ENCODE data around the gene TRAPPC3.
"Not testable (repeated sequence)": the region's sequence is repeated elsewhere in the genome, so short reads cannot be mapped to it uniquely, and the experiment has no call there.

TRAPPC3 gene

DNA sequence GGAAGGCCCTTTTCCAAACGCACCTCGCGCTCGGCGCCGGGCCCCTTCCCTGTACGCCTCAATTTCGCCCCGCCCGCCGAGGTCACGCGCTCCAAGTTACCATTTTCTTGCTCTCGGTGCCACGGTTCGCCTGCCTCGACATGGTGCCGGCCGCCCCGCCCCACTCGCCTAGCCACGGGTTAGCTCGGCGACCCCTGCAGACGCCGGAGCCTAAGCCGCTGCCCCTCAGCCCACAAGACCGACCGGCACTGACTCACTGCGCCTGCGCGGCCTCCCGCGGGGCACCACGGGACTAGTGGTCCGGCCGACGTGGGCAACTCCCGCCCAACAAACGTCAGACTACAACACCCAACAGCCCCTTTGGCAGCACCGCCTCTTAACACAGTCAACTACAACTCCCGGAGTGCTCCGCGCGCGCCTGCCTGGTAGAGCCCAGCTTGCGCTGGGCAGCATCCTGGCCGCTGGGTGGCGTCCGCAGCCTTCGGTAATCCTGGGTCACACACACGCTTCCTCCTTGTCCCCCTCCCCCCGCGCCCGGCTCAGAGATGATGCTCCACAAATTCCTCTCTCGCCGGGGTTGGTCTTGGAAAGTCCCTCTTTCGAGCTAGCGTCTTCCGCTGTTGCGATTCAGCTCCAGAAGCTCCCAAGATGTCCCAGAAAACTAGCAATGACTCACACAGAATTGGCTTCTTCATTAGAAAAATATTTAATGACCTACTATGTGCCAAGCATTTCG lies at the start of gene TRAPPC3:
TRAPPC3 (minus strand) TSS at position 250 of the 736 bp plus-strand sequence; CDS start at position 142, 108 bp downstream.
- DNase-seq (ENCODE audit: low read depth in 2 of 2): peak; percentile 99 to 100

DNA sequence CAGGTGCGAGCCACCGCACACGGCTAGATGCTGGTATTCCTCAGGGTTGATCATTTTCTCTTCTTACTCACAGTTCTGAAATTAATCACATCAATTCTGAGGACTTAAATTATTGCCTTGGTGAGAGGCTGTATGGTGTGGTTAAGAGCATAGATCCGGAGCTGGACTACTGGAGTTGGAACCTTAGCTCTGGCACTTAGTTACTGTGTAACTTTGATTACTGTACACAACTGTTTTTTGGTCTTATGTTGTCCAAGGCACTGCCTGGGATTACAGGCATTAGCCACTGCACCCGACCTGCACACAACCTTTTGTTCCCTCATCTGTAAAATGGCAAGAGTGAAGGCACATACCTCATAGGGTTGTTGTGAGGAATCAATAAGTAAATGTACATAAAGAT lies 49.4 kb upstream of the TRAPPC3 start:
- no peak for DNase-seq (ENCODE audit: low read depth in 2 of 2)

DNA sequence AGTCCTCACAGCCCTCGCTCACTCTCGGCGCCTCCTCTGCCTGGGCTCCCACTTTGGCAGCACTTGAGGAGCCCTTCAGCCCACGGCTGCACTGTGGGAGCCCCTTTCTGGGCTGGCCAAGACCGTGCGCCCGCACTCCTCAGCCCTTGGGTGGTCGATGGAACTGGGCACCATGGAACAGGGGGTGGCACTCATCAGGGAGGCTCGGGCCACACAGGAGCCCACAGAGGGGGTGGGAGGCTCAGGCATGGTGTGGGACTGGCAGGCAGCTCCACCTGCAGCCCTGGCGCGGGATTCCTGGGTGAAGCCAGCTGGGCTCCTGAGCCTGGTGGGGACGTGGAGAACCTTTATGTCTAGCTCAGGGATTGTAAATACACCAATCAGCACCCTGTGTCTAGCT lies 47.5 kb upstream of the TRAPPC3 start:
- DNase-seq (ENCODE audit: low read depth in 2 of 2): not testable (repeated sequence)

DNA sequence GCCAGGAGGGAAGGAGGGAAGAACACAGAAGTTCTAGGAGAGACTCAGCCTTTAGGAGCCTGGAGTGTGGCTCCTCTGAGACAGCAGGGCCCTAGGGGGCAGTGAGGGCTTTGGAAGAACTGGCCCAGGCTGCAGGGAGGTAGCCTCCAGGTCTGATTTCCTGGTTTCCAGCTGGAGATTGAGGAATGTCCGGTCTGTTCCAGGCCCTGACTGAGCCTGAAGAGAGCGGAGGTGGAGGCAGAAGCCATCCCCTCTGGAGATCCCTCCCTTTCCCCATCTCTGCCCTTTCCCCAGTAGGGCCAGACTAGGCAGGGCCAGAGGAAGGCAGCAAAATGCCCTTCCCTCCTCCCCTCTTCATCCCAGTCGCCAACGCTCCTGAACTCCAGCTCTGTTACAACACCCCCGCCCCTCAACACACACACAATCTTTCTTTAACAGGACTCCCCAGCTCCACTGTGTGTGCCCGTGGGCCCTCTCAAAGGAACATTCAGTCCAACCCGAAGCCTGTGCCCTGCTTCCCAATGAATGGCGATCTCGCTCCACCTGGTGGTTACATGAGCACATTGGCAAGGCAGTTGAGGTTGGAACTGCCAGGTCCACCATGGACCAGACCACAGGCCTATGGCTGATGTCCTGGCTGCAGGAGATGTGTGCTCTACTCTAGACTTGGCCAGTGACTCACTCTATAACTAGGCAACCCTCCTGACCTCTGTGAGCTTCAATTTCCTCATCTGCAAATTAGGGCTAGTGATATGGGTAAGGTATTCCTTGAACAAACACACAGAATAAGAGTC lies 38.7 kb upstream of the TRAPPC3 start:
- peak; percentile 55 to 63 for DNase-seq (ENCODE audit: low read depth in 2 of 2)

DNA sequence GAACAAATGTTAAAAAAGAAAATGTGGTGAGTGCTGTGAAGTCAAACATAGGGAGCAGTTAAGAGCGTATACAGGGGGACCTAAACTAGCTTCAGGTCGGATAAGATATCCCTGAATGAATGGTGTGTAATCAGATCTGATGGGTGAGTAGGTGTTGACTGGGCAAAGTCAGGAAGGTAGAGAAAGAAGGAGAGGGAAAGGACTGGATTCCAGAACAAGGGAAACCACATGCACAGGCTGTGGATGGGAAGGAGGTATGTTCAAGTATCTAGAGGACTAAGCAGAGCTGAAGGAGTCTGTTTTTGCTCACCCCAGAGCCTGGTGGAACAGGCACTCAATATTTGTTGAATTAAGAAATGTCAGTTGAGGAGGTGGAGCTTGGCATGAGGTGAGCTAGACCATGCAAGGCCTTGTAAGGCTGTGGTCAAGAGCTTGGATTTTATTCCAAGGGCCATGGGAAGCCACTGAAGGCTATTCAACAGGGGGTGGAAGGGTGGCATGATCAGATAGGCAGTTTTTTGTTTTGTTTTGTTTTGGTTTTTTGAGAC lies 34.1 kb upstream of the TRAPPC3 start:
- no peak for DNase-seq (ENCODE audit: low read depth in 2 of 2)

DNA sequence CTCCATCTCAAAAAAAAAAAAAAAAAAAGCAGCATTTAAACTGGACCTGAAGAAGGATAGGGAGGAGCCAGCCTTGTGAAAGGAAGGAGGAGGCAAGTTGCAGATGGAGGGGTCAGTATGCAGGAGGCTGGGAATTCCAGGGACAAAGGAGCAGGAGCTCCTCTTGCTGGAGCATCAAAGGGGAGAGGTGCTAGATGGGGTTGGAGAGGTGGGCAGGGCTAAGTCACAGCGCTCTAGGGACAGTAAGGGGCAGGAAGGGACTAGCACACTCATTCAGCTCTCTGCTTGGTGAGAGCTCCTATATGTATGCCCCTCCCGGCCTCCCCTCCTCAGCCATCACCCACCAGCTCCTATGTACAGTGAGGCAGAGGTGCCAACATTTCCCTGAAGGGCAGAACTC lies 33.4 kb upstream of the TRAPPC3 start:
- no peak for DNase-seq (ENCODE audit: low read depth in 2 of 2)

DNA sequence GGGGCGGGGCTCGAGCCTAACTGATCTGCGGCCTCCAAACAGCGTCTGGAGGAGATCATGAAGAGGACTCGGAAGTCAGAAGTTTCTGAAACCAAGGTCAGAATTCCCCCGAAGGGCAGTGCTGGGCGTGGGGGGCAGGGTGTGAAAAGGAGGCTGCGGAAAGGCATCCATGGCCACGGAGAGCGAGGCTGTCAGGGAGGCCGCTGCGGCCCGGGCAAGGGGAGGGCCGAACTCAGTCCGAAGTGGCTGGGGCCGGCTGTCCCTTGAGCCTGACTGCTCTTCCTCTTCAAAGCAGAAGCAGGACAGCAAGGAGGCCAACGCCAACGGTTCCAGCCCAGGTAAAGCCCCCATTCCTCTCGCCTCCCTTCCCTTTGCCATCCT lies 29.9 kb upstream of the TRAPPC3 start:
- no peak for DNase-seq (ENCODE audit: low read depth in 2 of 2)

DNA sequence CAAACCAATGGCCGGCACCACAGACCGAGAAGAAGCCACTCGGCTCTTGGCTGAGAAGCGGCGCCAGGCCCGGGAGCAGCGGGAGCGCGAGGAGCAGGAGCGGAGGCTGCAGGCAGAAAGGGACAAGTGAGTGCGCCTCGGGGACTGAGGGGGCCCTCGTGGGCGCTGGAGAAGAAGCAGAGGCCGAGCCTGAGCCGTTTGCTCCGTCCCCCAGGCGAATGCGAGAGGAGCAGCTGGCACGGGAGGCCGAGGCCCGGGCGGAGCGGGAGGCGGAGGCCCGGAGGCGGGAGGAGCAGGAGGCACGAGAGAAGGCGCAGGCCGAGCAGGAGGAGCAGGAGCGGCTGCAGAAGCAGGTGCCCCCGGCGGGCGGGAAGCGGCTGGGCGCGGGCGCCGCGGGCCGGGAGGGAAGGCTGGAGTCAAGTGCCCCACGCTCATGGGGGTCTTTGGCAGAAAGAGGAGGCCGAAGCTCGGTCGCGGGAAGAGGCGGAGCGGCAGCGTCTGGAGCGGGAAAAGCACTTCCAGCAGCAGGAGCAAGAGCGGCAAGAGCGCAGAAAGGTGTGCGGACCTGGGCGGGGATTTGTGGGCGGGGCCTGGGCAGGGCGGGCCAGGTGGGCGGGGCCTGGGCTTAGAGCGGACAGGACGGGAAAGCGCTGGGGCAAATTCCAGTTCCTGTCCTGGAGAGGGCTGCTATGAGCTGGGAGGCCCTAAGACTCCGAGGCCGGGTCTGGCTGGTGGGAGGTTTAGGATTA lies 29.4 kb upstream of the TRAPPC3 start:
- DNase-seq (ENCODE audit: low read depth in 2 of 2): no peak

DNA sequence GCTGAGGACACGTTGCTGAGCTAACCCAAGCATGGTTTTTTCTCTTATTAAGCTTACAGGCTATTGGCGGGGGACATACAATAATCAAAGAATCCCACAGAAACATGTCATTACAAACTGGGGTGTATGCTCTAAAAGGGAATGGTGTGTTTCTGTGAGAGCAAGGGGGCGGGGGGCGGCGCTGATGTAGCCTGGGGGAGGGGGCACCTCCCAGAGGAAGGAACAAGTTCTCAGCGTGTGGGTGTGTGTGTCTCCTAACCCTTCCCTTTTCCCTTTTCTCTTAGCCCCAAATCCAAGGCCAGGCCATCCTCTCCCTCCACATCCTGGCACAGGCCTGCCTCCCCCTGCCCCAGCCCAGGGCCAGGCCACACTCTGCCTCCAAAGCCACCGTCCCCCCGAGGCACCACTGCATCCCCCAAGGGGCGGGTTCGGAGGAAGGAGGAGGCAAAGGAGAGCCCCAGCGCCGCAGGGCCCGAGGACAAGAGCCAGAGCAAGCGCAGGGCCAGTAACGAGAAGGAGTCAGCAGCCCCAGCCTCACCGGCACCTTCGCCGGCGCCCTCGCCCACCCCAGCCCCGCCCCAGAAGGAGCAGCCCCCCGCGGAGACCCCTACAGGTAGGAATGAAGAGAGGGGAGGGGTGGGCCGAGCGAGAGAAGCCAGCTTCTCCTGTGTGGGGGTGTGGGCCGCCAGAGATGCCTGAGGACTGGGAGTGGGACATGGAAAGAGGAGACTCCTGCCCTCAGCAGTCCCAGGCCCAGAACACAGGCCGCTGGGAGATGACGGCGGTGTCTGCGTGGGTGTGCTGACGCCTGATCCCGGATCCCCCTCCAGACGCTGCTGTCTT lies 28.5 kb upstream of the TRAPPC3 start:
- DNase-seq (ENCODE audit: low read depth in 2 of 2): no peak

DNA sequence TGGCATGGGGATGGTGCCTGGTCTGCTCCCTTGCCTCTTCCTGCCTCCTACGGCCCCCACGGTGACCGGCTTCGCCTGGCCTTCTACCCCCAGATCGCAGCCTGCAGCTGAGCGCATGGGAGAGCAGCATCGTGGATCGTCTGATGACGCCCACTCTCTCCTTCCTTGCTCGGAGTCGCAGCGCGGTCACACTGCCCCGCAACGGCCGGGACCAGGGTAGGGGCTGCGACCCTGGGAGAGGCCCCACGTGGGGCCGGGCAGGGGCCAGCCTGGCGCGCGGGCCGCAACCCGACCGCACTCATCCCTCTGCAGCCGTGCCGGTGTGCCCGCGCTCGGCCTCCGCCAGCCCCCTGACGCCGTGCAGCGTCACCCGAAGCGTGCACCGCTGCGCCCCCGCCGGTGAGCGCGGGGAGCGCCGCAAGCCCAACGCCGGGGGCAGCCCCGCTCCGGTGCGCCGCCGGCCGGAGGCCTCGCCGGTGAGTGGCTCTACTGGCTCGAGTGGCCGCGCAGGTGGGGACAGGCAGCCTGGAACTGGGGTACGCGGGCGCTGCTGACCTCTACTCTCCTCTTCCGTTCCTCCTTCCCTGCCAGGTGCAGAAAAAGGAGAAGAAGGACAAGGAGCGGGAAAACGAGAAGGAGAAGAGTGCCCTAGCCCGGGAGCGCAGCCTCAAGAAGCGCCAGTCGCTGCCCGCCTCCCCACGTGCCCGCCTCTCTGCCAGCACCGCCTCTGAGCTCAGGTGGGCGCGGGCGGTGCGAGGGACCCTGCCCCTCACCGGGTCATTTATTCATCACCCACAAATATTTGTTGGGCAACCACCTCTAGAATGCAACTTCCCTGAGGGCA lies 27.0 kb upstream of the TRAPPC3 start:
- DNase-seq (ENCODE audit: low read depth in 2 of 2): no peak

DNA sequence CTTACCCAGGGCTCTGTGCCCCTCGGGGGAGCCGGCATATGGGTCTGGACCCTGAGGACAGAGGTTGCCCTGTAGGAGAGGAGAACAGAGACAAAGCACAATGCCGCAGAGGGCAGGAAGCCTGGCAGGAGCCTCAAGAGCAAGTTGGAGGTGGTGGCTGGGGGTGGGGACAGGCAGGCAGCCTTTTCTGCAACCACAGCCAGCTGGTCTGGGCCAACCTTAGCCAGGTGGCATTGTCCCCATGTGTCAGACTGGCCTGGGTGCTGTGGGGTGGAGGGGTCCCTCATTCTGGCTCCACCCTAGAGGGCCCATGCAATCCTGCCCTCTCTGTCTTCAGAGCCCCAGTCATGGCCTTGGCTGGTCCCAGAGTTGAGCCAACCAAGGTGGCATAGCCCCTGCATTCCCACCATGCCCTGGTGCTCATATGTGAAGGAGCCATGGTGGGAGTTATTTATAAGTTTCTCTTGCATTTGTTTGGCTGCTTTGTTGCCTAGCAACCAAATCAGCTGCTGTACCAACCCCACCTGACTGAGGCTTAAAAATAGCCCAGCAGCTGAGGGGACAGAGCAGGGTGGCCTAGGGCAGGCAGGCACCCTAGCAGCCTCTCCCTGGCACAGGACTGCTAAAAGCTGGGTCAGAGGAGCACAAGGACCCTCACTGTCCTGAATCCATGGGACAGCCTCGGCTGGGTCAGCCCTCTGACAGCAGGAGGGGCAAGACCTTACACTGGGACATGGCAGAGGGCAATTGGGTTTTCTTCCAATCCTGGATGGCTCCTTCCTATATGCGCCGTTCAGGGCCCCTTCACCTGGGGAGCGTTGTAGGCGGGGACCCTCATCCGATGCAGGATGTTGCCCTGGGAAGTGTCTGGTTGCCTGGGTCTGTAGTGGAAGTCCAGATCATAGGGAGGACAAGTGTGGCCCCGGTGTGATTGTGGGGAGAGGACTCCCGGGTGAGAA lies 26.1 kb upstream of the TRAPPC3 start:
- no peak for DNase-seq (ENCODE audit: low read depth in 2 of 2)

DNA sequence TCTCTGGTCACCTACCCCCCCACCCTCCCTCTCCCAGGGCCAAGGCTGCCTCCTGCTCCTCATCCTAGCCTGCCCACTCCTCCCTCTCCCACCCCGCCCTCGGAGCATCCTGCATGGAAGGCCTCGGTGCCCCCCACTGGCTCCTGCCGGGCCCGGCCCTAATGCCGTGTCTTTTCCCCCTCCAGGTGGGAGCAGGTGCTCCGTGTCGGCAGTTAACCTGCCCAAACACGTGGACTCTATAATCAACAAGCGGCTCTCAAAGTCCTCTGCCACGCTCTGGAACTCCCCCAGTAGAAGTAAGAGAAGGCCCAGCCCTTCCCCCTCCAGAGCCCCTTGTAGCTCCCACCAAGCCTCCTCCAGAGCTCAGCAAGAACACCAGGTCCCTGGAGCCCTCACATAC lies 25.4 kb upstream of the TRAPPC3 start:
- DNase-seq (ENCODE audit: low read depth in 2 of 2): no peak

DNA sequence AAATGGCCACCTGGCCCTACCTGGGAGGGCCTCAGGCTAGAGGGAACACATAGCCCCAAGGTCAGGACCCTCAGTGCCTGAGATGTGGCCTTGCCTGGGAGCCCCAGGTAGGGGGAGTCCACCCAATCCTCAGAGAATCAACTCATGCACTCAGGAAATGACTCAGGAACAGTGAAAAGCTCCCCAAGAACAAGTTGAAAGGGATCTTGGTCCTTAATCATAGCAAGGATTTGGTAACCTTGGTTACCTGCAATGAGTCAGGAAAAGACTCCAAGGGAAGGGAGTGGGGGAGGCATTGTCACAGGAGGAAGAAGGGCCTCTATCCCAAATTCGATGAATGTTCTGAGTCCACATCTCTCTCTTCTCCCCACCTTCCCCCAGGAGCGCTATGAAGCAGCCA lies 23.7 kb upstream of the TRAPPC3 start:
- DNase-seq (ENCODE audit: low read depth in 2 of 2): no peak

DNA sequence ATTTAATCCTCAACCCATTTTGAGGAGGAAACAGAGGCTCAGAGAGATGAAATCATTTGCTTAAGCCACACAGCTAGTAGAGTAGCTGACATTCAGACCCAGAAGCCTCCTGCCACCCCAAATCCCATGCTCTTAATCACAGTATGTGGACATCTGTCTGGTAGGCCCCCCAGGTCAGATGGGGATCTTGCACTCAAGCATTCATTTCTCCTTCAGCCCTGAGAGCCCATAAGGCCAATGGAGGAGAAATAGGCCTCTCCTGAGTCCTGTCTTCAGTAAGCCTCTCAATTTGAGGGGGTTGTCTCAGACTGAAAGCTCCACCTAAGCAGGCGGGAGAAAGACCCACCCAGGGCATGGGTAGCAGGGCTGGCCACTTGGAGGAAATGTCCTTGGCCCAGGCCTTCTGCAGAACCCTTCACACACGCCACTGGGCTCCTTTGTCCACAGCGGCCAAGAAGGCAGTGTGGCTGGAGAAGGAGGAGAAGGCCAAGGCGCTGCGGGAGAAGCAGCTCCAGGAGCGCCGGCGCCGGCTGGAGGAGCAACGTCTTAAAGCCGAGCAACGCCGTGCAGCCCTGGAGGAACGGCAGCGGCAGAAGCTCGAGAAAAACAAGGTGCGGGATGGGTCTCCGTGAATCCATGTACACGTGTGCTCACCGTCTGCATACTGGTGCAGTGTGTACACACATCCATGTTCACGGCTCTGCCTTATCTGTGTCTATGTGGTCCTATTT lies 22.9 kb upstream of the TRAPPC3 start:
- no peak for DNase-seq (ENCODE audit: low read depth in 2 of 2)

DNA sequence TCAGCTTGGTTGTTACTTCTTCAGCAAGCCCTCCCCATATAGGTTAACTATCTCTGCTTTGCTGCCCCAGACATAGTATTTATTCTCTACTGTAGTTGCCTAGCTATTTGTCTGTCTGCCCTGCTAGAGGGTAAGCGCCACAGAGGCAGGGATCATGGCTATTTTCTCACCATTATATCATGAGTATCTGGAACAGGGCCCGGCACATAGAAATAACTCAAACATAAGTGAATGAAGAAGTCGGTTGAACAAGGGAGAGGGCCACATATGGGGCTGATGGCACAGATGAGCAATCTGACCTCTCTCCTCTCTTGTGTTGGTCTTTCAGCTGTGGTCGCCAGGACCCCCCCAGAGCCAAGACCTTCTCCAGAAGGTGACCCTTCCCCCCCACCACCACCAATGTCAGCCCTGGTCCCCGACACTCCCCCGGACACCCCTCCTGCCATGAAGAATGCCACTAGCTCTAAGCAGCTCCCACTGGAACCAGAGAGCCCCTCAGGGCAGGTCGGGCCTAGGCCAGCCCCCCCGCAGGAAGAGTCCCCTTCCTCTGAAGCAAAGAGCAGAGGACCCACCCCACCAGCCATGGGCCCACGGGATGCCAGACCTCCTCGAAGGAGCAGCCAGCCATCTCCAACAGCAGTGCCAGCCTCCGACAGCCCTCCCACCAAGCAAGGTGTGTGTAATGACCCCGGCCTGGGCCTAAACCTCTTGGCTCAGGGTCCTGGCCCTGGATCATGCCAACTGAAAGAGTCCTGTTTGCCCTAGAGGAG lies 21.5 kb upstream of the TRAPPC3 start:
- no peak for DNase-seq (ENCODE audit: low read depth in 2 of 2)

DNA sequence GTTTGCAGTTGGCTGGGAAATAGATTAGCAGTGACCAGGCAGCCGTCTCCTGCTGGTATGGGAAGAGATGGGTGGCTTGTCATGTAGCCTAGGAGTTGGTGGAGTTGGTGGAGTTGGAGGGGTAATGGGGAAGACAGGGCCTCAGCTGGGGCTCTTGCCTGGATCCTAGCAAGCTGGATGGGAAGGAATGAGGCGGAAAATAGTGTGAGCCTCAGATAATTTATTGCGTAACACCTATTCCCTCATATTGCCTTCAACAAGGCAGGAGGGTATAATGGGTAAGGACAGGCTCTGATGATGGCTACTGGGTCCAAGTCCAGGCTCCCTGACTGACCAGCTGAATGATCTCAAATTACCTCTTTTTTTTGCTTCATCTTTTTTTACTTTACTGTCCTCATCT lies 19.2 kb upstream of the TRAPPC3 start:
- DNase-seq (ENCODE audit: low read depth in 2 of 2): no peak

DNA sequence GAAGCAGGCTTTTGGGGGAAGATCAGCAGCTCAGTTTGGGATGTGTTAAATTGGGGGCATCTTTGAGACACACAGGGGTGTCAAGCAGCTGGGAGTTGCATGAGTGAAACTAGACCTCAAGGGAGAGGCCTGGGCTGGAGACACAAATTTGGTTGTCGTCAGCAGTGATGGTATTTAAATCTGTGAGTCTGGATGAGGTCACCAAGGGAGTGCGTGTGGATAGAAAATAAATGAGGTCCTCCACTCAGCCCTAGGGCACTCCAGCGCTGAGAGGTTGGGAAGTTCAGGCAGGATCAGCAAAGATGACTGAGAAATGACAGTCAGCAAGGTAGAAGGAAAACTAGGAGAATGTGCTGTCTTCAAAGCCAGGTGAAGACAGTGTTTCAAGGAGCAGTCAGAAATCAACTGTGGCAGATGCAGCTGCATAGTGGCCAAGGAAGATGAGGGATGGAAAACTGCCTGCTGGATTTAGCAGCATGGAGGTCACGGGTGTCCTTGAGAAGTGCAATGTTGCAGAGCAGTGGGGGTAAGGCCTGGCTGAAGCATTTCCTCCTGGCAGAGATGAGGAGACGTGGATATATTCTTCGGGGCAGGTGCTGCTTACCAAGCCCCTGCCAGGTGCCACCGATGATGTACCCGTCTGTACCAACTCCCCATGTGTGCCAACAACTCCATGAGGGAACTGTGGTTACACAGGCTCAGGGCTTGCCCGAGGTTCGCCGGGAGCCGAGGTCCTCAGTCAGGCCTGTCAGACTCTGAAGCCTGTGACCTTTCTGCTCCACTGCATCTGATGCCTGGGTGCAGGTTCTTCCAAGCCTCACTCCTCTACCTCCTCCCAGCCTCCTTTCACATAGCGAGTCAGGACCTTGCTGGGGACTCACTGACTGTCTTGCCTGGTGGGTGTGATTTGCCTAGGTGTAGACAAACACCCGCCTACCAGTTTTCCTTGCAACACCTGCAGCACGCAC lies 17.9 kb upstream of the TRAPPC3 start:
- no peak for DNase-seq (ENCODE audit: low read depth in 2 of 2)

All from activated CD4-positive, alpha-beta T cell treated with anti-CD3 and anti-CD28 coated beads for 24 hours (primary cell).